GM21360 (cell line): Measurements from ENCODE around the gene CARD14.
A peak's percentile ranks its signal among the peaks of the same experiment; 100 is the strongest.

ENCODE experiments used
- ATAC-seq: cut with Tn5 transposase; IDR thresholded peaks from one replicate; pipeline ENCODE4 v1.9.1; 2021; ENCODE audit warnings: mild to moderate bottlenecking, moderate library complexity; ENCODE audit not compliant: unreplicated experiment

Gene CARD14

GRCh38 chr17:80169784-80170500 is at the start of gene CARD14:
Gene CARD14 (plus strand): TSS chr17:80170030. CDS start chr17:80181439, 11,409 bp downstream.
- no peak for ATAC-seq

GRCh38 chr17:80122026-80122575 is 47.7 kb upstream of the CARD14 start:
- ATAC-seq = no peak

- no peak for ATAC-seq
Observed at GRCh38 chr17:80122926-80123505, 46.8 kb upstream of the CARD14 start.

- no peak for ATAC-seq
Observed at GRCh38 chr17:80123791-80124190, 46.0 kb upstream of the CARD14 start.

- ATAC-seq = no peak
Observed at GRCh38 chr17:80124351-80124981, 45.4 kb upstream of the CARD14 start.

- ATAC-seq = no peak
Observed at GRCh38 chr17:80125656-80126448, 44.0 kb upstream of the CARD14 start.

GRCh38 chr17:80126449-80126715 is 43.4 kb upstream of the CARD14 start:
- ATAC-seq = no peak

- ATAC-seq = no peak
Observed at GRCh38 chr17:80129006-80129565, 40.7 kb upstream of the CARD14 start.

- no peak for ATAC-seq
Observed at GRCh38 chr17:80130992-80131391, 38.8 kb upstream of the CARD14 start.

GRCh38 chr17:80132906-80133625 is 36.8 kb upstream of the CARD14 start:
- ATAC-seq = no peak

- ATAC-seq = no peak
Observed at GRCh38 chr17:80133626-80133970, 36.2 kb upstream of the CARD14 start.

- ATAC-seq = no peak
Observed at GRCh38 chr17:80137131-80137530, 32.7 kb upstream of the CARD14 start.

- no peak for ATAC-seq
Observed at GRCh38 chr17:80138856-80139426, 30.9 kb upstream of the CARD14 start.

- no peak for ATAC-seq
Observed at GRCh38 chr17:80141463-80142165, 28.2 kb upstream of the CARD14 start.

GRCh38 chr17:80142929-80143328 is 26.9 kb upstream of the CARD14 start:
- no peak for ATAC-seq

- no peak for ATAC-seq
Observed at GRCh38 chr17:80145076-80146075, 24.5 kb upstream of the CARD14 start.

GRCh38 chr17:80146121-80147034 is 23.5 kb upstream of the CARD14 start:
- peak; percentile 29 for ATAC-seq
